RWPE2 (cell line): ENCODE data around the gene HSPB6.

ENCODE experiments used
- ATAC-seq: fragments of 200-7000 bp; cut with Tn5 transposase; 3 replicates; pipeline ENCODE4 v1.9.1; 2021; ENCODE audit warnings: low read depth
- DNase-seq: peaks from one replicate; pipeline ENCODE4 v3.0.0-alpha.2; 2020; ENCODE audit warnings: low spot score
- H3K27ac ChIP-seq: fragments of 450-650 bp; 2 replicates; pipeline ENCODE4 v1.5.1; 2017; ENCODE audit warnings: mild to moderate bottlenecking; ENCODE audit not compliant: poor library complexity, severe bottlenecking
- H3K27me3 ChIP-seq: fragments of 250-450 bp; sonication (Bioruptor Pico); 2 replicates; pipeline ENCODE4 v1.5.1; 2021; ENCODE audit warnings: mild to moderate bottlenecking, moderate library complexity; ENCODE audit not compliant: insufficient read depth, poor library complexity, severe bottlenecking
- H3K36me3 ChIP-seq: fragments of 250-450 bp; sonication (Bioruptor Pico); 2 replicates; pipeline ENCODE4 v1.5.1; 2020; ENCODE audit warnings: low read depth, mild to moderate bottlenecking, moderate library complexity
- H3K4me1 ChIP-seq: fragments of 250-450 bp; sonication (Bioruptor Pico); 2 replicates; pipeline ENCODE4 v1.5.1; 2021; ENCODE audit warnings: mild to moderate bottlenecking, moderate library complexity; ENCODE audit not compliant: insufficient read depth, poor library complexity, severe bottlenecking
- H3K4me3 ChIP-seq: fragments of 250-450 bp; sonication (Bioruptor Pico); 2 replicates; pipeline ENCODE4 v1.5.1; 2021; ENCODE audit warnings: mild to moderate bottlenecking, moderate library complexity; ENCODE audit not compliant: severe bottlenecking
- H3K9me3 ChIP-seq: fragments of 250-450 bp; sonication (Bioruptor Pico); 2 replicates; pipeline ENCODE4 v1.5.1; 2021; ENCODE audit warnings: mild to moderate bottlenecking, moderate library complexity; ENCODE audit not compliant: severe bottlenecking
- CTCF ChIP-seq: fragments of 450-650 bp; IDR thresholded peaks from one replicate; pipeline ENCODE4 v1.5.1; 2017; ENCODE audit warnings: mild to moderate bottlenecking, moderate library complexity; ENCODE audit not compliant: poor library complexity, severe bottlenecking

The HSPB6 gene

GRCh38 chr19:35718345-35719041 is 38.3 kb downstream of the HSPB6 start:
- DNase-seq: peak; percentile 68

DNA sequence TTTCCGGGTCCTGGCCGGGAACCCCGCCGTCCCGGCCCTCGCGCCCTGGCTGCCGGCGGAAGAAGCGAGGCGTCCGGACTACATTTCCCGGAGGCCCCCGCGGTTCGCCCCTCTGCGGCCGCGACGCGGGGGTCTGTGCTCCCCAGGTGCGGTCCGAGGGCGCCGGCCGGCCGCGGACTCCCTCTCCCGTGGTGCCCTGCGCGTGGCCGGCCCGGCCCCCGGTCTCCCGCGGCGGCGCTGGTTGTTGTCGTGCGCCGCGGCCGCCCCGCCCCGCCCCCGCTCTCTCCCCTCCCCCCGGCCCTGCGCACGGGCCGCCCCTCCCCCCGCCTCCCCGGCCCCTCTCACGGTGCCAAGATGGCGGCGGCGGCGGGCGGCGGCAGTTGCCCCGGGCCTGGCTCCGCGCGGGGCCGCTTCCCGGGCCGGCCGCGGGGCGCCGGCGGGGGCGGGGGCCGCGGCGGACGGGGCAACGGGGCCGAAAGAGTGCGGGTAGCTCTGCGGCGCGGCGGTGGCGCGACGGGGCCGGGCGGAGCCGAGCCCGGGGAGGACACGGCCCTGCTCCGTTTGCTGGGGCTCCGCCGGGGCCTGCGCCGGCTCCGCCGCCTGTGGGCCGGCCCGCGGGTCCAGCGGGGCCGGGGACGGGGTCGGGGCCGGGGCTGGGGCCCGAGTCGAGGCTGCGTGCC is 39.0 kb downstream of the HSPB6 start, which contains the start of gene KMT2B:
KMT2B (plus strand) TSS at position 339 of the 680 bp plus-strand sequence; CDS start at position 355, 16 bp downstream.
- H3K4me3 ChIP-seq: peak within 1 kb of the TSS; percentile 73
- H3K9me3 ChIP-seq: no peaks in the 10 kb centered on the region
- TF ChIP-seq CTCF: no peak
- H3K27ac ChIP-seq: peak within 1 kb of the TSS; percentile 83
- H3K27me3 ChIP-seq: no peaks in the 10 kb centered on the region
- no peaks in the 10 kb centered on the region for H3K4me1 ChIP-seq
- peak; percentile 67 for ATAC-seq
- H3K36me3 ChIP-seq: peaks cover 24% of the 10 kb centered on the region
- DNase-seq: peak; percentile 97

More at GRCh38 chr19:35718345-35719041, 38.3 kb downstream of the HSPB6 start:
- peaks cover 31% of the 10 kb centered on the region for H3K36me3 ChIP-seq
- H3K9me3 ChIP-seq: no peaks in the 10 kb centered on the region
- TF ChIP-seq CTCF: no peak
- H3K4me1 ChIP-seq: no peaks in the 10 kb centered on the region
- peak overlapping the region; percentile 73 for H3K4me3 ChIP-seq
- ATAC-seq: no peak
- H3K27me3 ChIP-seq: no peaks in the 10 kb centered on the region
- peak overlapping the region; percentile 83 for H3K27ac ChIP-seq

- peak; percentile 82 for ATAC-seq
Observed at GRCh38 chr19:35716801-35717664, 39.8 kb downstream of the HSPB6 start.

More at GRCh38 chr19:35716801-35717664, 39.8 kb downstream of the HSPB6 start:
- Histone ChIP-seq H3K27ac (peak overlapping the region; percentile 83), H3K27me3 (no peaks in the 10 kb centered on the region), H3K4me3 (peak overlapping the region; percentile 73), H3K9me3 (no peaks in the 10 kb centered on the region), H3K4me1 (no peaks in the 10 kb centered on the region), H3K36me3 (peaks cover 17% of the 10 kb centered on the region)
- DNase-seq: peak; percentile 84
- peak; percentile 98 for TF ChIP-seq CTCF
